Right cardiac atrium (tissue), 5 donors: ENCODE measurements around the gene CASK. TPM values are rescaled to one million over a fixed set of nuclear protein-coding genes. Genes with fewer than 3 reads are reported as not detected.

Experiments
- ATAC-seq, 2 donors: fragments of 200-7000 bp; cut with Tn5 transposase; one replicate each; pipeline versions ENCODE4 v1.8.0 to v1.9.1; 2020; ENCODE audit warnings: moderate library complexity in 2 of 2, mild to moderate bottlenecking in 1 of 2
- DNase-seq, 3 donors: peaks; one replicate each; pipeline ENCODE4 v3.0.0-alpha.2; 2020
- H3K27ac ChIP-seq: one replicate; pipeline ENCODE4 v1.5.1; 2013; ENCODE audit warnings: mild to moderate bottlenecking, low read length, control low read depth, moderate library complexity
- H3K27me3 ChIP-seq: one replicate; pipeline ENCODE4 v1.6.1; 2013; ENCODE audit not compliant: control insufficient read depth, insufficient read depth
- H3K4me1 ChIP-seq: one replicate; pipeline ENCODE4 v1.6.1; 2013; ENCODE audit warnings: low read length; ENCODE audit not compliant: control insufficient read depth, insufficient read depth
- H3K4me3 ChIP-seq: one replicate; pipeline ENCODE4 v1.5.1; 2013; ENCODE audit warnings: low read length, control low read depth
- H3K9me3 ChIP-seq: one replicate; pipeline ENCODE4 v1.6.1; 2013; ENCODE audit warnings: low read length; ENCODE audit not compliant: control insufficient read depth
- WGBS: extraction: QIAGEN DNeasy Blood & Tissue Kit; methylation state at CpG from one replicate; pipeline ENCODE4 v1.1.7; 2013; 5-methylcytosine and 5-hydroxymethylcytosine counted together
- intact Hi-C, 4 donors: fragments of 100-400 bp; cut with DNase I; formaldehyde crosslinking; loops; one replicate each; pipeline versions ENCODE4 v1.11.0 to v1.14.0; 2022 to 2023
- polyA plus RNA-seq: library from polyadenylated mRNA; stranded (reverse); fragments of 200-250 nt; gene quantifications from one replicate; pipeline ENCODE4 v1.2.3, GENCODE V29; 2013
- total RNA-seq, 4 donors: library from RNA; stranded (reverse); fragmentation: NEBNext Ultra II Directional; extraction: Animal tissue kit (Norgen Biotek cat#: 25700); gene quantifications; one replicate each; pipeline ENCODE4 v1.2.1, GENCODE V29; 2021
- donor health status: healthy with polysubstance abuse.
- donor health status: DM: no; HTN: yes; CAD: no.
- donor health status: DM: no; HTN: no; CAD: no.
- donor health status: DM: no; HTN: yes; CAD: no; lungs with severe emphysema.
- donor health status: DM: yes; HTN: yes; CAD: no.

CASK gene
- total and polyA plus RNA-seq, 5 donors: 3.3 to 17.5 (median 16.8) TPM

- DNase-seq (no peak), ATAC-seq (no peak)
- no peaks in the 10 kb centered on the region for H3K27me3 ChIP-seq
- 96% methylated on average over 5 of the region's 5 CpGs for WGBS
- no peaks in the 10 kb centered on the region for H3K4me1 ChIP-seq
- no peak overlapping the region for H3K4me3 ChIP-seq
- intact Hi-C loops: no loop called here
- H3K9me3 ChIP-seq: no peaks in the 10 kb centered on the region
- H3K27ac ChIP-seq: no peak overlapping the region
Measured at GRCh38 chrX:41716222-41716621, 207.1 kb downstream of the CASK start.

GRCh38 chrX:41711021-41711667, 212.2 kb downstream of the CASK start:
- Histone ChIP-seq H3K4me1 (no peaks in the 10 kb centered on the region), H3K4me3 (no peak overlapping the region), H3K27me3 (no peaks in the 10 kb centered on the region), H3K27ac (no peak overlapping the region), H3K9me3 (no peaks in the 10 kb centered on the region)
- WGBS: 93% methylated on average over 5 of the region's 5 CpGs
- ATAC-seq (no peak), DNase-seq (no peak)
- intact Hi-C loops: no loop called here

- H3K27me3 ChIP-seq: no peaks in the 10 kb centered on the region
- no peaks in the 10 kb centered on the region for H3K9me3 ChIP-seq
- no peak for DNase-seq
- no peak overlapping the region for H3K27ac ChIP-seq
- WGBS: 79% methylated on average over 3 of the region's 3 CpGs
- no peak overlapping the region for H3K4me3 ChIP-seq
- no peaks in the 10 kb centered on the region for H3K4me1 ChIP-seq
- ATAC-seq: no peak
- intact Hi-C loops: no loop called here
Measured at GRCh38 chrX:41708486-41708885, 214.9 kb downstream of the CASK start.

GRCh38 chrX:41707218-41707617, 216.1 kb downstream of the CASK start:
- intact Hi-C loops: no loop called here
- no peak overlapping the region for H3K27ac ChIP-seq
- WGBS: 87% methylated on average over 1 of the region's 1 CpG
- H3K4me3 ChIP-seq: no peak overlapping the region
- no peaks in the 10 kb centered on the region for H3K27me3 ChIP-seq
- H3K4me1 ChIP-seq: no peaks in the 10 kb centered on the region
- ATAC-seq (no peak), DNase-seq (no peak)
- no peaks in the 10 kb centered on the region for H3K9me3 ChIP-seq

DNA sequence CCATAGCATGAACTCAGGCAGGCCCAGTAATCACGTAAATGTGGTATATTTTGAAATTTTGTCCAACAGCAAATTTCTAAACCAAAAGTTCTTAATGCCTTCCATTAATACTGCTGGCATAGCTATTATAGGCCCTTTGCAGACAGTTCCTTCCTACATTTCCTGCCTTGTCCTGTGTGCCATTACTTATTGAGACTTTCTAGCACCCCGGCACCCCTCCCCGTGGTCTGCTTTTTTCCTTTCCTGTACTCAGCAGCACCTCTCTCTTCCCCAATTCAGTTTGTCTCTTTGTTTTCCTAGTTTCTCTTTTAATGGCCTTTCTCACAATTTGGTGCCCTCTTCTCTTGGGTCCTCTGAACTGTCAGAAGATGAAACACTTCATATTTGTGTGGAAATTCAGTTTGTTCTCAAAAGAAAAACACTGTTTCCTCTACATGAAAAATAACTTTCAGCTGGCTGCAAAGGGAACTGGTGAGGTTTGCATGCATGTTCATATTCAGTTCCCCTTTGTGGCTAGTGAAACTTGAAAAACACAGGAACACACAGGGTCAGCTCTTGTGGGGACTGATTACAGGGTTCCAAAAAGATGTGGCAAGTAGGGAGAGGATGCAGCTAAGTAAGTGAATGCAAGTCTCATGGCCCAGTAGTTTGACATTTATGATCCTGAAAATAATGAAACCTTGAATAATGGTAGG, 217.5 kb downstream of the CASK start:
- intact Hi-C loops: no loop called here
- no peaks in the 10 kb centered on the region for H3K9me3 ChIP-seq
- ATAC-seq (peak in 1 of 2 donors; percentile 52), DNase-seq (no peak)
- H3K27me3 ChIP-seq: no peaks in the 10 kb centered on the region
- WGBS: 76% methylated on average over 3 of the region's 3 CpGs
- no peak overlapping the region for H3K27ac ChIP-seq
- H3K4me3 ChIP-seq: no peak overlapping the region
- no peaks in the 10 kb centered on the region for H3K4me1 ChIP-seq

- H3K27ac ChIP-seq: no peak overlapping the region
- no peak for DNase-seq
- H3K27me3 ChIP-seq: no peaks in the 10 kb centered on the region
- H3K9me3 ChIP-seq: no peaks in the 10 kb centered on the region
- intact Hi-C loops: no loop called here
- WGBS: 96% methylated on average over 1 of the region's 1 CpG
- H3K4me1 ChIP-seq: no peaks in the 10 kb centered on the region
- no peak for ATAC-seq
- H3K4me3 ChIP-seq: no peak overlapping the region
Measured at GRCh38 chrX:41705042-41705441, 218.3 kb downstream of the CASK start.

GRCh38 chrX:41703574-41704029, 219.8 kb downstream of the CASK start:
- no peak for DNase-seq
- no peaks in the 10 kb centered on the region for H3K9me3 ChIP-seq
- H3K27me3 ChIP-seq: no peaks in the 10 kb centered on the region
- no peak for ATAC-seq
- no peaks in the 10 kb centered on the region for H3K4me1 ChIP-seq
- no peak overlapping the region for H3K4me3 ChIP-seq
- no peak overlapping the region for H3K27ac ChIP-seq
- intact Hi-C loops: no loop called here

- H3K27me3 ChIP-seq: no peaks in the 10 kb centered on the region
- H3K9me3 ChIP-seq: no peaks in the 10 kb centered on the region
- no peak overlapping the region for H3K27ac ChIP-seq
- 67% methylated on average over 7 of the region's 7 CpGs for WGBS
- H3K4me1 ChIP-seq: no peaks in the 10 kb centered on the region
- no peak overlapping the region for H3K4me3 ChIP-seq
- DNase-seq (no peak), ATAC-seq (no peak)
- intact Hi-C loops: no loop called here
Measured at GRCh38 chrX:41695426-41695825, 227.9 kb downstream of the CASK start.

- no peaks in the 10 kb centered on the region for H3K9me3 ChIP-seq
- H3K27ac ChIP-seq: no peak overlapping the region
- no peaks in the 10 kb centered on the region for H3K27me3 ChIP-seq
- intact Hi-C loops: no loop called here
- DNase-seq (no peak), ATAC-seq (no peak)
- no peak overlapping the region for H3K4me3 ChIP-seq
- H3K4me1 ChIP-seq: no peaks in the 10 kb centered on the region
- over 99% methylated on average over 3 of the region's 3 CpGs for WGBS
Measured at GRCh38 chrX:41693024-41693423, 230.3 kb downstream of the CASK start.

GRCh38 chrX:41692162-41692749, 231.1 kb downstream of the CASK start:
- Histone ChIP-seq H3K27me3 (no peaks in the 10 kb centered on the region), H3K4me1 (no peaks in the 10 kb centered on the region), H3K4me3 (no peak overlapping the region), H3K9me3 (no peaks in the 10 kb centered on the region), H3K27ac (no peak overlapping the region)
- peak; percentile 57 to 67 for ATAC-seq
- DNase-seq: no peak
- intact Hi-C loops: no loop called here
- WGBS: 36% methylated on average over 1 of the region's 1 CpG

DNA sequence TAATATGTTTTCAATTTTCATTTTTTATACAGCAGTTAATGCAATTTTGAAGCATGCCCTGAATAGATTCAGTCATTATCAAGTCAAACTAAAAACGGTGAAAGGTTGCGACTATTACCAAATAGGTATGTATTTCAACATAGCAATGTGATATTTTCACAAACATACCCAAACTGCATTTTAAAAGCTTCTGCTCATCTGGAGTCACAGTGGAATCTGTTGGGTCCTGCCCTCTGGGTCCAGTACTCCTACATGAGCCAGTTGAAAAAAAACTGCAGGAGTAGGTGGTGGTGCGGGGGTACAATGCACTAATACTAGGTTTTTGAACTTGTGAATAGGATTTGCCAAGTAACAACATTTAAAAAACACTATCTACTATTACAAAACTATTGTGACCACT, 233.6 kb downstream of the CASK start:
- Histone ChIP-seq H3K27me3 (no peaks in the 10 kb centered on the region), H3K4me1 (no peaks in the 10 kb centered on the region), H3K4me3 (no peak overlapping the region), H3K27ac (no peak overlapping the region), H3K9me3 (no peaks in the 10 kb centered on the region)
- intact Hi-C loops: no loop called here
- DNase-seq: no peak
- ATAC-seq: no peak
- 67% methylated on average over 3 of the region's 3 CpGs for WGBS
